H1 (cell line): Measurements from ENCODE around the gene MYH6. TPM values are rescaled to one million over a fixed set of nuclear protein-coding genes. Genes with fewer than 3 reads are reported as not detected.

Source experiments
- ASH2L ChIP-seq: fragments of 200-600, 300-600 bp; sonication (generic); IDR thresholded peaks from one replicate; pipeline ENCODE4 v1.7.1; 2017; ENCODE audit warnings: low read length
- CHD1 ChIP-seq: IDR thresholded peaks from 2 replicates; pipeline ENCODE4 v1.6.1; 2012; ENCODE audit warnings: low read depth, low read length, improper control_type of control experiment
- CREB1 ChIP-seq: IDR thresholded peaks from 2 replicates; pipeline ENCODE4 v1.6.1; 2012; ENCODE audit warnings: inconsistent platforms
- EP300 ChIP-seq, 2 experiments: IDR thresholded peaks; 1 replicate in 1 of 2; 2 replicates in 1 of 2; pipeline ENCODE4 v1.6.1; 2011 to 2012; ENCODE audit warnings: low read depth in 2 of 2, low read length in 2 of 2, mild to moderate bottlenecking in 2 of 2, borderline replicate concordance in 1 of 2, inconsistent platforms in 1 of 2, moderate library complexity in 1 of 2
- KDM4A ChIP-seq: IDR thresholded peaks from one replicate; pipeline ENCODE4 v1.7.1; 2012; ENCODE audit warnings: low read depth, mild to moderate bottlenecking, moderate library complexity, low read length, inconsistent platforms; ENCODE audit not compliant: severe bottlenecking
- PHF8 ChIP-seq: fragments of 200-600 bp; sonication (generic); conservative IDR thresholded peaks from 2 replicates; pipeline ENCODE4 v1.7.1; 2012; ENCODE audit warnings: low read depth, mild to moderate bottlenecking, inconsistent platforms, low read length, moderate library complexity
- TBP ChIP-seq: IDR thresholded peaks from 2 replicates; pipeline ENCODE4 v1.6.1; 2011; ENCODE audit warnings: low read depth, low read length, improper control_type of control experiment
- polyA plus RNA-seq, 7 experiments: library from polyadenylated mRNA; depleted of rRNA in 3 of 7; stranded (reverse) in 5 of 7; unstranded in 2 of 7; fragments of >200 nt in 5 of 7; fragments of 200-250 nt in 2 of 7; gene quantifications; 1 replicate in 5 of 7; 2 replicates in 1 of 7; 4 replicates in 1 of 7; pipeline versions ENCODE4 v1.2.1 to v1.2.3, GENCODE V29; 2011 to 2013; ENCODE audit warnings: missing spikeins in 2 of 7, mixed read lengths in 2 of 7
- total RNA-seq: library from RNA; stranded (reverse); fragmentation: NEBNext Ultra II Directional; extraction: Animal tissue kit (Norgen Biotek cat#: 25700); gene quantifications from 2 replicates; pipeline ENCODE4 v1.2.1, GENCODE V29; 2021
- TF ChIP-seq, protein P1 (sequence below), 3 experiments: IDR thresholded peaks; 1 replicate in 2 of 3; 2 replicates in 1 of 3; pipeline versions ENCODE4 v1.5.1 to v1.6.1; 2011; ENCODE audit warnings: low read length in 3 of 3, mild to moderate bottlenecking in 3 of 3, inconsistent platforms in 2 of 3, low read depth in 1 of 3, moderate library complexity in 1 of 3; ENCODE audit not compliant: insufficient read depth in 1 of 3; ENCODE audit errors: control extremely low read depth in 1 of 3

Gene MYH6
- total and polyA plus RNA-seq, 2 of the 8 experiments (the other 6 are each of a cell fraction or from before 2014, with no cell fraction given) = 0.03 TPM; not detected in 1

DNA sequence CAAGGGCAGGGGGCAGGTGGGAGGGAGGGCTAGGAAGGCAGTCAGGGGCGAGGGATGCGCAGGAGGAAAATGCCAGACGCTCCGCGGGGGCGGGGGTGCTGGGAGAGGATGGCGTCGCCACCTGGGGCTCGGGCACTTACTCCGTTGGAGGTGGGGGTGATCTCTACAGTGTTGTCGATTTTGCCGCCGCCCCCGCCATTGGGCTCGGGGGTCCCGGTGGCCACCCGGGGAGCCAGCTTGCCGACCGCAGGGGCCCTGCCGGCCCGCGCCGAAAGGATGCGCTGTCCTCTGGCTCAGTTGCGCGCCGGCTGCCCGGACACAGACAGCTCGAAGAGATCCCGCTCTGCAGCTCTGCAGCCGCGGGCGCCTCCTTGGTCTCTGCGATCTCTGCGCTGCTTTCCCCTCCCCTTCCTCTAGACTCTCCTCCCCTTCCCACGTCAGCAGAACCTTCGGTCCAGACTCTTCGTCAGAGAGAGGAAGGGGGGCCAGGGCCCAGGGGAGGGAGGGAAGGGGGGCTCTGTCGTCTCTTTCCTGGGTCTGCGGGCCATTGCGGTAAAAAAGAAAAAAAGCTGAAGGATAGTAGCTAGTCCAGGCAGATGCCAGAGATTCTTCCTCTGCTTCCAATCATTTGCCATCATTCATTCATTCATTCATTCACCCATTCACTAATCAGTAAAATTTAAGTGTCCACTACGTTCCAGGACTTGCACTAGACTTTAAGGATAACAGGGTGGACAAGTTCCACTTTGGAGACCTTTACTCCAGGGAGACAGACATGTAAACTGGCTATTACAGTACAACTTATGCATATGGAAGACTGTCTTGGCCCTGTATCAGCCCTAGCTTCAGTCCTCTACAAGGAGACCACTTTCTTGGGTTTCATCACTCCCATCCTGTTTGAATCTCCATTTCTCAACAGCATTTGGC lies 55.3 kb downstream of the MYH6 start, which contains the start of gene SLC22A17 (continued):
- TF ChIP-seq, protein P1, sequence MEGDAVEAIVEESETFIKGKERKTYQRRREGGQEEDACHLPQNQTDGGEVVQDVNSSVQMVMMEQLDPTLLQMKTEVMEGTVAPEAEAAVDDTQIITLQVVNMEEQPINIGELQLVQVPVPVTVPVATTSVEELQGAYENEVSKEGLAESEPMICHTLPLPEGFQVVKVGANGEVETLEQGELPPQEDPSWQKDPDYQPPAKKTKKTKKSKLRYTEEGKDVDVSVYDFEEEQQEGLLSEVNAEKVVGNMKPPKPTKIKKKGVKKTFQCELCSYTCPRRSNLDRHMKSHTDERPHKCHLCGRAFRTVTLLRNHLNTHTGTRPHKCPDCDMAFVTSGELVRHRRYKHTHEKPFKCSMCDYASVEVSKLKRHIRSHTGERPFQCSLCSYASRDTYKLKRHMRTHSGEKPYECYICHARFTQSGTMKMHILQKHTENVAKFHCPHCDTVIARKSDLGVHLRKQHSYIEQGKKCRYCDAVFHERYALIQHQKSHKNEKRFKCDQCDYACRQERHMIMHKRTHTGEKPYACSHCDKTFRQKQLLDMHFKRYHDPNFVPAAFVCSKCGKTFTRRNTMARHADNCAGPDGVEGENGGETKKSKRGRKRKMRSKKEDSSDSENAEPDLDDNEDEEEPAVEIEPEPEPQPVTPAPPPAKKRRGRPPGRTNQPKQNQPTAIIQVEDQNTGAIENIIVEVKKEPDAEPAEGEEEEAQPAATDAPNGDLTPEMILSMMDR (IDR thresholded peaks at IDR 0.05; ENCODE audit: control extremely low read depth in 1 of 3, insufficient read depth in 1 of 3, low read depth in 1 of 3, low read length in 3 of 3) = peak in 2 of 3 experiments; percentile 11 to 22; a peak in 2 of 4 replicates
- TF ChIP-seq ASH2L = peak; percentile 62
- TF ChIP-seq TBP = peak; percentile 68
- peak; percentile 17 for TF ChIP-seq KDM4A
- TF ChIP-seq PHF8 = peak; percentile 67
- peak; percentile 87 for TF ChIP-seq CREB1
- no peak for TF ChIP-seq EP300 (IDR thresholded peaks at IDR 0.05; ENCODE audit: borderline replicate concordance in 1 of 2, low read depth in 2 of 2, low read length in 2 of 2)
- no peak for TF ChIP-seq CHD1
